Chondrocyte (in vitro differentiated cells): ENCODE measurements around the gene VSIG10. TPM values are rescaled to one million over a fixed set of nuclear protein-coding genes. Genes with fewer than 3 reads are reported as not detected.
A peak's percentile ranks its signal among the peaks of the same experiment; 100 is the strongest.

ENCODE experiments used
- DNase-seq: peaks from one replicate; pipeline ENCODE4 v3.0.0; 2021; ENCODE audit warnings: mixed read lengths, low spot score
- H3K27ac Mint-ChIP-seq: one replicate; pipeline ENCODE4 v1.8.0; 2021; ENCODE audit warnings: mild to moderate bottlenecking, moderate library complexity, mixed read lengths; ENCODE audit not compliant: unreplicated experiment
- H3K27me3 Mint-ChIP-seq: 2 replicates; pipeline ENCODE4 v1.8.0; 2021; ENCODE audit warnings: low read depth, mixed read lengths
- H3K36me3 Mint-ChIP-seq: 2 replicates; pipeline ENCODE4 v1.8.0; 2021; ENCODE audit warnings: low read depth, mixed read lengths
- H3K4me1 Mint-ChIP-seq: 2 replicates; pipeline ENCODE4 v1.8.0; 2021; ENCODE audit warnings: low read depth, mild to moderate bottlenecking, mixed read lengths
- H3K4me3 Mint-ChIP-seq: one replicate; pipeline ENCODE4 v1.8.0; 2021; ENCODE audit warnings: mild to moderate bottlenecking, moderate library complexity, mixed read lengths; ENCODE audit not compliant: unreplicated experiment
- H3K9me3 Mint-ChIP-seq: 2 replicates; pipeline ENCODE4 v1.8.0; 2021; ENCODE audit warnings: low read depth, mixed read lengths
- CTCF ChIP-seq: fragments of 200-600 bp; sonication (generic); IDR thresholded peaks from 2 replicates; pipeline ENCODE4 v1.5.0; 2021; ENCODE audit warnings: antibody characterized with exemption, mild to moderate bottlenecking, moderate library complexity
- total RNA-seq: library from RNA; stranded (reverse); gene quantifications from 3 replicates; pipeline ENCODE4 v1.2.1, GENCODE V29; 2021

VSIG10 gene
- total RNA-seq, 1 donor from 2014 or later: 9.3 TPM

- Mint-ChIP-seq H3K4me3 (peak overlapping the region; percentile 86), H3K9me3 (no peaks in the 10 kb centered on the region), H3K27me3 (no peaks in the 10 kb centered on the region), H3K36me3 (no peaks in the 10 kb centered on the region), H3K27ac (peak overlapping the region; percentile 95), H3K4me1 (peaks cover 55% of the 10 kb centered on the region)
- no peak for DNase-seq
- no peak for TF ChIP-seq CTCF
These were observed 43.4 kb downstream of the VSIG10 start for GRCh38 chr12:118060301-118061010.

GRCh38 chr12:118059341-118060191 lies 44.2 kb downstream of the VSIG10 start:
- H3K27me3 Mint-ChIP-seq: no peaks in the 10 kb centered on the region
- H3K27ac Mint-ChIP-seq: peak overlapping the region; percentile 95
- TF ChIP-seq CTCF: no peak
- no peaks in the 10 kb centered on the region for H3K36me3 Mint-ChIP-seq
- DNase-seq: no peak
- H3K4me3 Mint-ChIP-seq: peak overlapping the region; percentile 86
- H3K4me1 Mint-ChIP-seq: peaks cover 55% of the 10 kb centered on the region
- H3K9me3 Mint-ChIP-seq: no peaks in the 10 kb centered on the region

- no peaks in the 10 kb centered on the region for H3K9me3 Mint-ChIP-seq
- H3K4me3 Mint-ChIP-seq: peak overlapping the region; percentile 86
- no peak overlapping the region for H3K27ac Mint-ChIP-seq
- DNase-seq: no peak
- no peak for TF ChIP-seq CTCF
- peaks cover 49% of the 10 kb centered on the region for H3K4me1 Mint-ChIP-seq
- H3K36me3 Mint-ChIP-seq: no peaks in the 10 kb centered on the region
- H3K27me3 Mint-ChIP-seq: no peaks in the 10 kb centered on the region
These were observed 44.9 kb downstream of the VSIG10 start for GRCh38 chr12:118058881-118059280.

GRCh38 chr12:118058227-118058626 lies 45.6 kb downstream of the VSIG10 start:
- H3K27me3 Mint-ChIP-seq: no peaks in the 10 kb centered on the region
- TF ChIP-seq CTCF: no peak
- H3K27ac Mint-ChIP-seq: no peak overlapping the region
- no peaks in the 10 kb centered on the region for H3K36me3 Mint-ChIP-seq
- H3K4me3 Mint-ChIP-seq: no peak overlapping the region
- no peak for DNase-seq
- peaks cover 49% of the 10 kb centered on the region for H3K4me1 Mint-ChIP-seq
- H3K9me3 Mint-ChIP-seq: no peaks in the 10 kb centered on the region

- Mint-ChIP-seq H3K27ac (peak overlapping the region; percentile 71), H3K36me3 (peaks cover 3% of the 10 kb centered on the region), H3K9me3 (no peaks in the 10 kb centered on the region), H3K4me1 (peaks cover 58% of the 10 kb centered on the region), H3K4me3 (no peak overlapping the region), H3K27me3 (no peaks in the 10 kb centered on the region)
- no peak for TF ChIP-seq CTCF
- no peak for DNase-seq
These were observed 47.7 kb downstream of the VSIG10 start for GRCh38 chr12:118055865-118056773.
